Nephron (organoid): ENCODE results near the gene CEMIP2.

Source experiments
- H3K27ac Mint-ChIP-seq, 3 experiments: 2 replicates each; pipeline ENCODE4 v1.8.0; 2020; ENCODE audit warnings: mixed read lengths in 3 of 3, mild to moderate bottlenecking in 2 of 3, moderate library complexity in 1 of 3
- H3K27me3 Mint-ChIP-seq: 2 replicates; pipeline ENCODE4 v1.8.0; 2021; ENCODE audit warnings: low read depth, mild to moderate bottlenecking, moderate library complexity, mixed read lengths
- H3K36me3 Mint-ChIP-seq: 2 replicates; pipeline ENCODE4 v1.8.0; 2020; ENCODE audit warnings: low read depth, mixed read lengths
- H3K4me1 Mint-ChIP-seq: 2 replicates; pipeline ENCODE4 v1.8.0; 2020; ENCODE audit warnings: mixed read lengths
- H3K4me3 Mint-ChIP-seq, 3 experiments: 2 replicates each; pipeline ENCODE4 v1.8.0; 2020; ENCODE audit warnings: mild to moderate bottlenecking in 3 of 3, mixed read lengths in 3 of 3, moderate library complexity in 2 of 3
- H3K9me3 Mint-ChIP-seq: 2 replicates; pipeline ENCODE4 v1.8.0; 2020; ENCODE audit warnings: mixed read lengths
- CTCF ChIP-seq, 3 experiments: fragments of 200-600 bp; sonication (generic); IDR thresholded peaks; one replicate each; pipeline ENCODE4 v1.5.0; 2021; ENCODE audit warnings: antibody characterized with exemption in 3 of 3; ENCODE audit not compliant: unreplicated experiment in 3 of 3

Gene CEMIP2

GRCh38 chr9:71758785-71759184 lies 9.5 kb downstream of the CEMIP2 start:
- no peak for TF ChIP-seq CTCF (IDR thresholded peaks at IDR 0.05; ENCODE audit: unreplicated experiment in 3 of 3)
- H3K4me3 Mint-ChIP-seq, result no peak overlapping the region

GRCh38 chr9:71758277-71758676 lies 10.0 kb downstream of the CEMIP2 start:
- TF ChIP-seq CTCF (IDR thresholded peaks at IDR 0.05; ENCODE audit: unreplicated experiment in 3 of 3), result no peak
- no peaks in the 10 kb centered on the region for H3K9me3 Mint-ChIP-seq
- no peaks in the 10 kb centered on the region for H3K36me3 Mint-ChIP-seq
- no peak overlapping the region for H3K4me3 Mint-ChIP-seq
- H3K4me1 Mint-ChIP-seq, result peaks cover 56% of the 10 kb centered on the region
- peak overlapping the region in 2 of 3 experiments; percentile 6 to 40 for H3K27ac Mint-ChIP-seq
- H3K27me3 Mint-ChIP-seq, result no peaks in the 10 kb centered on the region

More at GRCh38 chr9:71758785-71759184, 9.5 kb downstream of the CEMIP2 start:
- H3K27ac Mint-ChIP-seq, result peak overlapping the region in 2 of 3 experiments; percentile 6 to 40
- H3K27me3 Mint-ChIP-seq, result no peaks in the 10 kb centered on the region
- H3K36me3 Mint-ChIP-seq, result no peaks in the 10 kb centered on the region
- no peaks in the 10 kb centered on the region for H3K9me3 Mint-ChIP-seq
- H3K4me1 Mint-ChIP-seq, result peaks cover 61% of the 10 kb centered on the region

GRCh38 chr9:71756753-71757152 lies 11.6 kb downstream of the CEMIP2 start:
- Mint-ChIP-seq H3K27me3 (no peaks in the 10 kb centered on the region), H3K36me3 (no peaks in the 10 kb centered on the region), H3K9me3 (no peaks in the 10 kb centered on the region), H3K4me3 (no peak overlapping the region), H3K27ac (no peak overlapping the region), H3K4me1 (peaks cover 51% of the 10 kb centered on the region)
- no peak for TF ChIP-seq CTCF (IDR thresholded peaks at IDR 0.05; ENCODE audit: unreplicated experiment in 3 of 3)

- Mint-ChIP-seq H3K36me3 (no peaks in the 10 kb centered on the region), H3K9me3 (no peaks in the 10 kb centered on the region), H3K4me1 (peaks cover 43% of the 10 kb centered on the region), H3K4me3 (no peak overlapping the region), H3K27ac (no peak overlapping the region), H3K27me3 (no peaks in the 10 kb centered on the region)
- no peak for TF ChIP-seq CTCF (IDR thresholded peaks at IDR 0.05; ENCODE audit: unreplicated experiment in 3 of 3)
These were observed 12.4 kb downstream of the CEMIP2 start for GRCh38 chr9:71755869-71756268.

- Mint-ChIP-seq H3K9me3 (no peaks in the 10 kb centered on the region), H3K4me1 (peaks cover 37% of the 10 kb centered on the region), H3K36me3 (no peaks in the 10 kb centered on the region), H3K27me3 (no peaks in the 10 kb centered on the region), H3K27ac (no peak overlapping the region), H3K4me3 (no peak overlapping the region)
- no peak for TF ChIP-seq CTCF (IDR thresholded peaks at IDR 0.05; ENCODE audit: unreplicated experiment in 3 of 3)
These were observed 13.1 kb downstream of the CEMIP2 start for GRCh38 chr9:71755230-71755629.

- Mint-ChIP-seq H3K36me3 (peaks cover 7% of the 10 kb centered on the region), H3K4me3 (no peak overlapping the region), H3K9me3 (no peaks in the 10 kb centered on the region), H3K27me3 (no peaks in the 10 kb centered on the region), H3K4me1 (peaks cover 32% of the 10 kb centered on the region), H3K27ac (no peak overlapping the region)
- no peak for TF ChIP-seq CTCF (IDR thresholded peaks at IDR 0.05; ENCODE audit: unreplicated experiment in 3 of 3)
These were observed 14.2 kb downstream of the CEMIP2 start for GRCh38 chr9:71754151-71754550.
